K562 (cell line): Measurements from ENCODE around the gene GATA1. TPM values are rescaled to one million over a fixed set of nuclear protein-coding genes. Genes with fewer than 3 reads are reported as not detected.

Experiments used
- BCL6 ChIP-seq: fragments of 250-450 bp; sonication (Bioruptor Pico); IDR thresholded peaks from 2 replicates; pipeline ENCODE4 v1.4.0; 2020
- BRCA1 ChIP-seq, 2 experiments: fragments of 450-650 bp in 1 of 2; sonication (generic) in 1 of 2; formaldehyde crosslinking in 1 of 2; IDR thresholded peaks; 2 replicates each; pipeline versions ENCODE4 v1.5.0 to v1.6.1; 2017 to 2020; ENCODE audit warnings: mild to moderate bottlenecking in 1 of 2, missing genetic modification reagents in 1 of 2
- CBX3 ChIP-seq, 2 experiments: IDR thresholded peaks; 1 replicate in 1 of 2; 2 replicates in 1 of 2; pipeline ENCODE4 v1.6.1; 2012; ENCODE audit warnings: inconsistent platforms in 2 of 2, low read length in 2 of 2, borderline replicate concordance in 1 of 2, control low read depth in 1 of 2
- CC2D1A ChIP-seq: fragments of 450-650 bp; IDR thresholded peaks from 2 replicates; pipeline ENCODE4 v1.6.1; 2017; ENCODE audit warnings: mild to moderate bottlenecking
- CREM ChIP-seq: IDR thresholded peaks from 2 replicates; pipeline ENCODE4 v1.6.1; 2014; ENCODE audit warnings: antibody characterized with exemption, low read depth
- EGR1 ChIP-seq: fragments of 450-650 bp; conservative IDR thresholded peaks from 2 replicates; pipeline ENCODE4 v1.6.1; 2017; ENCODE audit warnings: mild to moderate bottlenecking
- FOXP1 ChIP-seq: sonication (generic); formaldehyde crosslinking; IDR thresholded peaks from 2 replicates; pipeline ENCODE4 v1.8.0; 2022; ENCODE audit warnings: mild to moderate bottlenecking, missing genetic modification reagents
- KLF13 ChIP-seq: fragments of 450-650 bp; IDR thresholded peaks from 2 replicates; pipeline ENCODE4 v1.6.1; 2016; ENCODE audit warnings: missing genetic modification characterization, low read depth, mild to moderate bottlenecking, missing compliant biosample characterization, moderate library complexity, borderline replicate concordance
- LEF1 ChIP-seq: fragments of 450-650 bp; IDR thresholded peaks from 2 replicates; pipeline ENCODE4 v1.6.1; 2016; ENCODE audit warnings: mild to moderate bottlenecking
- OTX1 ChIP-seq: fragments of 450-650 bp; formaldehyde crosslinking; IDR thresholded peaks from 2 replicates; pipeline ENCODE4 v1.4.0; 2022; ENCODE audit warnings: mild to moderate bottlenecking
- PML ChIP-seq: IDR thresholded peaks from 2 replicates; pipeline ENCODE4 v1.6.1; 2012; ENCODE audit warnings: low read length, inconsistent platforms
- PTRF ChIP-seq: fragments of 450-650 bp; IDR thresholded peaks from 2 replicates; pipeline ENCODE4 v1.6.1; 2016; ENCODE audit warnings: mild to moderate bottlenecking, missing genetic modification characterization, missing compliant biosample characterization
- PTTG1 ChIP-seq: fragments of 450-650 bp; IDR thresholded peaks from 2 replicates; pipeline ENCODE4 v1.6.1; 2016; ENCODE audit warnings: low read depth, mild to moderate bottlenecking, missing genetic modification characterization, missing compliant biosample characterization
- SMAD4 ChIP-seq: fragments of 250-450 bp; sonication (Bioruptor Pico); conservative IDR thresholded peaks from 2 replicates; pipeline ENCODE4 v1.8.0; 2021; ENCODE audit warnings: inconsistent platforms, mild to moderate bottlenecking, moderate library complexity
- SOX6 ChIP-seq: fragments of 450-650 bp; IDR thresholded peaks from 2 replicates; pipeline ENCODE4 v1.6.1; 2014; ENCODE audit warnings: mild to moderate bottlenecking
- STAT5A ChIP-seq: IDR thresholded peaks from 2 replicates; pipeline ENCODE4 v1.6.1; 2012; ENCODE audit warnings: low read length, inconsistent platforms, borderline replicate concordance
- TCF3 ChIP-seq: sonication (generic); formaldehyde crosslinking; IDR thresholded peaks from 2 replicates; pipeline ENCODE4 v1.4.0; 2020; ENCODE audit warnings: mild to moderate bottlenecking, missing genetic modification reagents
- TEAD1 ChIP-seq, 2 experiments: fragments of 450-650 bp in 1 of 2; sonication (generic) in 1 of 2; formaldehyde crosslinking; IDR thresholded peaks; 2 replicates each; pipeline versions ENCODE4 v1.4.0 to v1.8.0; 2020 to 2022; ENCODE audit warnings: mild to moderate bottlenecking in 2 of 2, missing genetic modification reagents in 1 of 2
- TRIM24 ChIP-seq, 2 experiments: fragments of 450-650 bp; IDR thresholded peaks; 2 replicates each; pipeline ENCODE4 v1.6.1; 2016
- ZNF77 ChIP-seq: fragments of 250-450 bp; sonication (Bioruptor Pico); IDR thresholded peaks from 2 replicates; pipeline ENCODE4 v1.5.0; 2020
- polyA plus RNA-seq, 8 experiments: library from polyadenylated mRNA; depleted of rRNA in 4 of 8; stranded (reverse) in 5 of 8; unstranded in 3 of 8; fragments of >200 nt; fragmentation: Nextera tagmentation in 2 of 8; fragmentation: Illumina TruSeq in 1 of 8; extraction: Ambion mirVana in 2 of 8; extraction: Trizol in 1 of 8; gene quantifications; 2 replicates each; pipeline versions ENCODE4 v1.2.1 to v1.2.3, GENCODE V29; 2011 to 2014; ENCODE audit warnings: inconsistent platforms in 1 of 8, missing spikeins in 1 of 8
- total RNA-seq, 7 experiments: library from RNA; depleted of rRNA in 6 of 7; stranded (reverse); fragments of >200 nt in 6 of 7; fragmentation: Illumina TruSeq in 2 of 7; extraction: Trizol in 2 of 7; gene quantifications; 2 replicates each; pipeline versions ENCODE4 v1.2.1 to v1.2.3, GENCODE V29; 2011 to 2021; ENCODE audit warnings: low replicate concordance in 1 of 7
- TF ChIP-seq, protein P1 (sequence below): sonication (generic); formaldehyde crosslinking; IDR thresholded peaks from 2 replicates; pipeline ENCODE4 v1.8.1; 2023; ENCODE audit warnings: missing genetic modification reagents, mild to moderate bottlenecking, borderline replicate concordance
- TF ChIP-seq, protein P2 (sequence below): IDR thresholded peaks from 2 replicates; pipeline ENCODE4 v1.6.1; 2011; ENCODE audit warnings: borderline replicate concordance, low read depth, mild to moderate bottlenecking, moderate library complexity, low read length; ENCODE audit not compliant: insufficient read depth, poor library complexity, severe bottlenecking

GATA1 gene
- total and polyA plus RNA-seq, 9 of the 15 experiments (the other 6 are each of a cell fraction or from before 2014, with no cell fraction given), result 11.9 to 291 (median 116) TPM

DNA sequence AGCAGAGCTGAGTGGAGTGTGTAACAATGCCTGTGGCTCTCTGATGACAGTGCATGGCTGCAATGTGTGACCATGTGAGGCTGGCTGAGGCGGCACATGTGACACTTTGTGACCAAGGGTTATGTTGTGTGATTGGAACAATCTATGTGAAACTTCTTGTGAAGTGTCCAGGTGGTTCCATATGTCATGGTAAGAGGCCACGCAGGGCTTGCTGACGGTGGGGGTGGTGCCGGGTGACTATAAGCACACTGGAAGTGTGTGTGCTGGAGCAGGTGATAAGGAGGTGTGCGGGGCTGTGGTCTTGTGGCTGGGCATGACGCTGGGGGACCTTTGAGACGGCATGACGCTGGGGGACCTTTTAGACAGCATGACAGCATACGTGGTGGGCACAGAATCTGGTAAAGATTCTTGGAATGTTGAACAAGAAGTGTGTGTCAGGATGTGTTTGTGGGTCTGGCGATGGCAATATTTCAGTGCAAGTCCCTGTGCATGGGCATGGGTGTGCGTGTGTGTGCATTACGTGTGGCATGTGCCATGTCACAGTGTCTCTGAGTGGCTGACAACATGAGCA is 8.0 kb downstream of the GATA1 start (continued):
- 0 out of 2 replicates have a peak, but pooled peaks have one; percentile 16 for TF ChIP-seq PTRF (tag)
- TF ChIP-seq OTX1 (CRISPR knock-in tag), result no peak
- TF ChIP-seq PTTG1 (tag), result no peak
- peak; percentile 15; the same call in 1 of the 2 replicates for TF ChIP-seq KLF13 (tag)
- peak in 1 of 2 experiments; percentile 55; a peak in 1 of 4 replicates for TF ChIP-seq TEAD1 (CRISPR knock-in tag; IDR thresholded peaks at IDR 0.05)
- no peak for TF ChIP-seq SMAD4
- peak; percentile 34; the same call in 1 of the 2 replicates for TF ChIP-seq LEF1
- no peak for TF ChIP-seq BRCA1 (IDR thresholded peaks at IDR 0.05)
- no peak for TF ChIP-seq BRCA1 (CRISPR knock-in tag; IDR thresholded peaks at IDR 0.05)
- TF ChIP-seq BCL6, result no peak
- peak; percentile 8; the same call in 1 of the 2 replicates for TF ChIP-seq CC2D1A
- peak; percentile 49 to 52; a peak in 2 of 4 replicates for TF ChIP-seq TRIM24 (IDR thresholded peaks at IDR 0.05)
- peak; percentile 73; the same call in 1 of the 2 replicates for TF ChIP-seq PML
- TF ChIP-seq, protein P1, sequence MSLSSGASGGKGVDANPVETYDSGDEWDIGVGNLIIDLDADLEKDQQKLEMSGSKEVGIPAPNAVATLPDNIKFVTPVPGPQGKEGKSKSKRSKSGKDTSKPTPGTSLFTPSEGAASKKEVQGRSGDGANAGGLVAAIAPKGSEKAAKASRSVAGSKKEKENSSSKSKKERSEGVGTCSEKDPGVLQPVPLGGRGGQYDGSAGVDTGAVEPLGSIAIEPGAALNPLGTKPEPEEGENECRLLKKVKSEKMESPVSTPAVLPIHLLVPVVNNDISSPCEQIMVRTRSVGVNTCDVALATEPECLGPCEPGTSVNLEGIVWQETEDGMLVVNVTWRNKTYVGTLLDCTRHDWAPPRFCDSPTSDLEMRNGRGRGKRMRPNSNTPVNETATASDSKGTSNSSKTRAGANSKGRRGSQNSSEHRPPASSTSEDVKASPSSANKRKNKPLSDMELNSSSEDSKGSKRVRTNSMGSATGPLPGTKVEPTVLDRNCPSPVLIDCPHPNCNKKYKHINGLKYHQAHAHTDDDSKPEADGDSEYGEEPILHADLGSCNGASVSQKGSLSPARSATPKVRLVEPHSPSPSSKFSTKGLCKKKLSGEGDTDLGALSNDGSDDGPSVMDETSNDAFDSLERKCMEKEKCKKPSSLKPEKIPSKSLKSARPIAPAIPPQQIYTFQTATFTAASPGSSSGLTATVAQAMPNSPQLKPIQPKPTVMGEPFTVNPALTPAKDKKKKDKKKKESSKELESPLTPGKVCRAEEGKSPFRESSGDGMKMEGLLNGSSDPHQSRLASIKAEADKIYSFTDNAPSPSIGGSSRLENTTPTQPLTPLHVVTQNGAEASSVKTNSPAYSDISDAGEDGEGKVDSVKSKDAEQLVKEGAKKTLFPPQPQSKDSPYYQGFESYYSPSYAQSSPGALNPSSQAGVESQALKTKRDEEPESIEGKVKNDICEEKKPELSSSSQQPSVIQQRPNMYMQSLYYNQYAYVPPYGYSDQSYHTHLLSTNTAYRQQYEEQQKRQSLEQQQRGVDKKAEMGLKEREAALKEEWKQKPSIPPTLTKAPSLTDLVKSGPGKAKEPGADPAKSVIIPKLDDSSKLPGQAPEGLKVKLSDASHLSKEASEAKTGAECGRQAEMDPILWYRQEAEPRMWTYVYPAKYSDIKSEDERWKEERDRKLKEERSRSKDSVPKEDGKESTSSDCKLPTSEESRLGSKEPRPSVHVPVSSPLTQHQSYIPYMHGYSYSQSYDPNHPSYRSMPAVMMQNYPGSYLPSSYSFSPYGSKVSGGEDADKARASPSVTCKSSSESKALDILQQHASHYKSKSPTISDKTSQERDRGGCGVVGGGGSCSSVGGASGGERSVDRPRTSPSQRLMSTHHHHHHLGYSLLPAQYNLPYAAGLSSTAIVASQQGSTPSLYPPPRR (CRISPR knock-in tag), result peak; percentile 85; the same call in 1 of the 2 replicates
- TF ChIP-seq EGR1, result no peak
- peak; percentile 59 for TF ChIP-seq SOX6
- 0 out of 2 replicates have a peak, but pooled peaks have one; percentile 22 for TF ChIP-seq FOXP1 (CRISPR knock-in tag)
- peak; percentile 39; the same call in 1 of the 2 replicates for TF ChIP-seq CREM
- no peak for TF ChIP-seq ZNF77
- TF ChIP-seq, protein P2, sequence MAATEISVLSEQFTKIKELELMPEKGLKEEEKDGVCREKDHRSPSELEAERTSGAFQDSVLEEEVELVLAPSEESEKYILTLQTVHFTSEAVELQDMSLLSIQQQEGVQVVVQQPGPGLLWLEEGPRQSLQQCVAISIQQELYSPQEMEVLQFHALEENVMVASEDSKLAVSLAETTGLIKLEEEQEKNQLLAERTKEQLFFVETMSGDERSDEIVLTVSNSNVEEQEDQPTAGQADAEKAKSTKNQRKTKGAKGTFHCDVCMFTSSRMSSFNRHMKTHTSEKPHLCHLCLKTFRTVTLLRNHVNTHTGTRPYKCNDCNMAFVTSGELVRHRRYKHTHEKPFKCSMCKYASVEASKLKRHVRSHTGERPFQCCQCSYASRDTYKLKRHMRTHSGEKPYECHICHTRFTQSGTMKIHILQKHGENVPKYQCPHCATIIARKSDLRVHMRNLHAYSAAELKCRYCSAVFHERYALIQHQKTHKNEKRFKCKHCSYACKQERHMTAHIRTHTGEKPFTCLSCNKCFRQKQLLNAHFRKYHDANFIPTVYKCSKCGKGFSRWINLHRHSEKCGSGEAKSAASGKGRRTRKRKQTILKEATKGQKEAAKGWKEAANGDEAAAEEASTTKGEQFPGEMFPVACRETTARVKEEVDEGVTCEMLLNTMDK, result no peak
- TF ChIP-seq STAT5A, result peak; percentile 77
- TF ChIP-seq TCF3, result peak; percentile 84
- peak in 1 of 2 experiments; percentile 49; a peak in 1 of 3 replicates for TF ChIP-seq CBX3 (IDR thresholded peaks at IDR 0.05; ENCODE audit: borderline replicate concordance in 1 of 2, low read length in 2 of 2)
